GM12878 (cell line): ENCODE measurements around the gene TRIP11. TPM values are rescaled to one million over a fixed set of nuclear protein-coding genes. Genes with fewer than 3 reads are reported as not detected.

ENCODE experiments used
- ATF7 ChIP-seq: fragments of 450-650 bp; IDR thresholded peaks from 2 replicates; pipeline ENCODE4 v1.6.1; 2016; ENCODE audit warnings: low read depth, mild to moderate bottlenecking
- BHLHE40 ChIP-seq, 2 experiments: fragments of 450-650 bp in 1 of 2; IDR thresholded peaks; 2 replicates each; pipeline ENCODE4 v1.6.1; 2011 to 2017; ENCODE audit warnings: low read depth in 2 of 2, borderline replicate concordance in 1 of 2, improper control_type of control experiment in 1 of 2, low read length in 1 of 2, mild to moderate bottlenecking in 1 of 2
- CREM ChIP-seq: IDR thresholded peaks from 2 replicates; pipeline ENCODE4 v1.6.1; 2014; ENCODE audit warnings: antibody characterized with exemption, low read depth
- FOXK2 ChIP-seq: fragments of 450-650 bp; IDR thresholded peaks from 2 replicates; pipeline ENCODE4 v1.6.1; 2017; ENCODE audit warnings: mild to moderate bottlenecking, moderate library complexity
- FOXM1 ChIP-seq: IDR thresholded peaks from 2 replicates; pipeline ENCODE4 v1.6.1; 2012; ENCODE audit warnings: low read depth, mild to moderate bottlenecking, inconsistent platforms, low read length, moderate library complexity
- GABPA ChIP-seq: IDR thresholded peaks from 2 replicates; pipeline ENCODE4 v1.6.1; 2014; ENCODE audit warnings: antibody characterized with exemption, low read depth, mild to moderate bottlenecking, inconsistent platforms
- IRF4 ChIP-seq: IDR thresholded peaks from 2 replicates; pipeline ENCODE4 v1.6.1; 2011; ENCODE audit warnings: low read depth, low read length
- JUNB ChIP-seq: IDR thresholded peaks from 2 replicates; pipeline ENCODE4 v1.6.1; 2016; ENCODE audit warnings: antibody characterized with exemption, mild to moderate bottlenecking
- MTA2 ChIP-seq: fragments of 450-650 bp; IDR thresholded peaks from 2 replicates; pipeline ENCODE4 v1.6.1; 2016; ENCODE audit warnings: low read depth, mild to moderate bottlenecking, moderate library complexity
- MYC ChIP-seq: IDR thresholded peaks from 2 replicates; pipeline ENCODE4 v1.6.1; 2011; ENCODE audit warnings: mild to moderate bottlenecking, low read length, moderate library complexity, inconsistent platforms; ENCODE audit not compliant: insufficient read depth, insufficient replicate concordance, insufficient read length, severe bottlenecking
- NBN ChIP-seq: fragments of 450-650 bp; IDR thresholded peaks from 2 replicates; pipeline ENCODE4 v1.6.1; 2016
- NFIC ChIP-seq: IDR thresholded peaks from 2 replicates; pipeline ENCODE4 v1.6.1; 2012; ENCODE audit warnings: low read depth, mild to moderate bottlenecking, inconsistent platforms, low read length, moderate library complexity
- NR2C2 ChIP-seq: IDR thresholded peaks from 2 replicates; pipeline ENCODE4 v1.6.1; 2011; ENCODE audit warnings: borderline replicate concordance, low read depth; ENCODE audit not compliant: control insufficient read depth, insufficient read length
- PBX3 ChIP-seq: IDR thresholded peaks from 2 replicates; pipeline ENCODE4 v1.6.1; 2011; ENCODE audit warnings: mild to moderate bottlenecking, low read depth, low read length, moderate library complexity; ENCODE audit not compliant: insufficient replicate concordance
- RAD21 ChIP-seq: IDR thresholded peaks from 2 replicates; pipeline ENCODE4 v1.6.1; 2011; ENCODE audit warnings: mild to moderate bottlenecking, low read depth, low read length, moderate library complexity; ENCODE audit not compliant: insufficient read depth
- RAD51 ChIP-seq: fragments of 450-650 bp; IDR thresholded peaks from 2 replicates; pipeline ENCODE4 v1.6.1; 2016; ENCODE audit warnings: moderate library complexity, mild to moderate bottlenecking, inconsistent platforms
- RBBP5 ChIP-seq: fragments of 200-600 bp; sonication (generic); conservative IDR thresholded peaks from 2 replicates; pipeline ENCODE4 v1.6.1; 2016
- RUNX3 ChIP-seq: IDR thresholded peaks from 2 replicates; pipeline ENCODE4 v1.6.1; 2012; ENCODE audit warnings: low read length, inconsistent platforms
- SIX5 ChIP-seq: IDR thresholded peaks from 2 replicates; pipeline ENCODE4 v1.6.1; 2011; ENCODE audit warnings: mild to moderate bottlenecking, low read depth, low read length, moderate library complexity; ENCODE audit not compliant: severe bottlenecking
- SPI1 ChIP-seq: IDR thresholded peaks from 2 replicates; pipeline ENCODE4 v1.6.1; 2011; ENCODE audit warnings: low read depth, mild to moderate bottlenecking, low read length, moderate library complexity, borderline replicate concordance; ENCODE audit not compliant: insufficient read depth
- STAT3 ChIP-seq: IDR thresholded peaks from 2 replicates; pipeline ENCODE4 v1.6.1; 2011; ENCODE audit warnings: low read depth, low read length, improper control_type of control experiment
- TCF7 ChIP-seq: IDR thresholded peaks from 2 replicates; pipeline ENCODE4 v1.6.1; 2014; ENCODE audit warnings: antibody characterized with exemption, borderline replicate concordance
- ZBED1 ChIP-seq: IDR thresholded peaks from 2 replicates; pipeline ENCODE4 v1.6.1; 2016; ENCODE audit warnings: borderline replicate concordance
- polyA plus RNA-seq, 11 experiments: library from polyadenylated mRNA; depleted of rRNA in 4 of 11; unstranded in 6 of 11; stranded (reverse) in 5 of 11; fragments of >200 nt; fragmentation: Nextera tagmentation in 4 of 11; fragmentation: Illumina TruSeq in 1 of 11; extraction: Ambion mirVana in 4 of 11; extraction: Trizol in 1 of 11; gene quantifications; 1 replicate in 1 of 11; 2 replicates in 10 of 11; pipeline versions ENCODE4 v1.2.1 to v1.2.3, GENCODE V29; 2011 to 2016; ENCODE audit warnings: inconsistent platforms in 2 of 11, missing spikeins in 2 of 11, low read depth in 1 of 11
- total RNA-seq, 4 experiments: library from RNA; depleted of rRNA in 3 of 4; stranded (reverse); fragments of >200 nt in 3 of 4; fragmentation: Illumina TruSeq in 1 of 4; extraction: Trizol in 1 of 4; gene quantifications; 2 replicates each; pipeline versions ENCODE4 v1.2.1 to v1.2.3, GENCODE V29; 2013 to 2021
- TF ChIP-seq, protein P1 (sequence below): IDR thresholded peaks from 2 replicates; pipeline ENCODE4 v1.6.1; 2012; ENCODE audit warnings: low read length, inconsistent platforms

The TRIP11 gene
- total and polyA plus RNA-seq, 10 of the 15 experiments (the other 5 are each of a cell fraction or from before 2014, with no cell fraction given), result 5.3 to 46.1 (median 19.9) TPM

DNA sequence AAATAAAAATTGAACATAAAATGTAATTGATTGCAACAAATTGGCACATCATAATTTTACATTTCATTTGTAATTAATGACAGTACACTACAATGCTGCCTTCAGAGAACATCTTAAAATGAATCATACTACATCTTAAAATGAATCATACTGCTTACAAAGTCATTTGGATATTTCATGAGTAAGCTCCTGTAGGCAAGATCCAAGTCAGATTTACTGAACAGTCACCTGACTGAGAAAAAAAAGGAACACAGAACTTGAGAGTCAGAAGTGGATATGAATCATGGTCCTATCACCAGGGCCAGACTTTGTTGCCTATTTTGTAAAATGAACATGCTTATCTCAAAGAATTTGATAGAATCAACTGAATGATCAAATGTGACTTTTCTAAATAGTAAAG, 59.7 kb downstream of the TRIP11 start (continued):
- TF ChIP-seq RAD21 (no peak), GABPA (peak; percentile 42; the same call in 1 of the 2 replicates), PBX3 (no peak), MTA2 (peak; percentile 29; the same call in 1 of the 2 replicates), IRF4 (peak; percentile 76; the same call in 1 of the 2 replicates), ZBED1 (peak; percentile 37; the same call in 1 of the 2 replicates), RAD51 (peak; percentile 18; the same call in 1 of the 2 replicates), NFIC (peak; percentile 86; the same call in 1 of the 2 replicates), BHLHE40 (IDR thresholded peaks at IDR 0.05; ENCODE audit: borderline replicate concordance in 1 of 2, low read depth in 2 of 2, low read length in 1 of 2) (peak; percentile 64 to 68; a peak in 2 of 4 replicates), TCF7 (peak; percentile 48; the same call in 1 of the 2 replicates), CREM (peak; percentile 72; the same call in 1 of the 2 replicates), RUNX3 (peak; percentile 23; the same call in 1 of the 2 replicates), ATF7 (0 out of 2 replicates have a peak, but pooled peaks have one; percentile 28), RBBP5 (no peak), SIX5 (no peak), JUNB (peak; percentile 99), FOXK2 (no peak), MYC (no peak), NR2C2 (no peak), NBN (no peak), SPI1 (peak; percentile 64; the same call in 1 of the 2 replicates), STAT3 (no peak), FOXM1 (peak; percentile 71; the same call in 1 of the 2 replicates)
- TF ChIP-seq, protein P1, sequence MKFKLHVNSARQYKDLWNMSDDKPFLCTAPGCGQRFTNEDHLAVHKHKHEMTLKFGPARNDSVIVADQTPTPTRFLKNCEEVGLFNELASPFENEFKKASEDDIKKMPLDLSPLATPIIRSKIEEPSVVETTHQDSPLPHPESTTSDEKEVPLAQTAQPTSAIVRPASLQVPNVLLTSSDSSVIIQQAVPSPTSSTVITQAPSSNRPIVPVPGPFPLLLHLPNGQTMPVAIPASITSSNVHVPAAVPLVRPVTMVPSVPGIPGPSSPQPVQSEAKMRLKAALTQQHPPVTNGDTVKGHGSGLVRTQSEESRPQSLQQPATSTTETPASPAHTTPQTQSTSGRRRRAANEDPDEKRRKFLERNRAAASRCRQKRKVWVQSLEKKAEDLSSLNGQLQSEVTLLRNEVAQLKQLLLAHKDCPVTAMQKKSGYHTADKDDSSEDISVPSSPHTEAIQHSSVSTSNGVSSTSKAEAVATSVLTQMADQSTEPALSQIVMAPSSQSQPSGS, result peak; percentile 68
- TF ChIP-seq, all 136 proteins: peak for 18
